ENCODE results near the gene CKAP2.
A peak's percentile ranks its signal among the peaks of the same experiment; 100 is the strongest.
"Not testable (repeated sequence)": the region's sequence is repeated elsewhere in the genome, so short reads cannot be mapped to it uniquely, and the experiment has no call there.

Gene CKAP2

GRCh38 chr13:52452470-52452869, 2.8 kb upstream of the CKAP2 start:
- no peak for DNase-seq (ENCODE audit: low read depth)
- no peak overlapping the region for H3K4me3 ChIP-seq (ENCODE audit: low read depth, low read length)
- no peak for TF ChIP-seq CTCF (IDR thresholded peaks at IDR 0.05; ENCODE audit: low read depth, low read length, missing control alignments)

GRCh38 chr13:52454459-52454819, 839 bp upstream of the CKAP2 start:
- peak; percentile 78 for DNase-seq (ENCODE audit: low read depth)
- H3K4me3 ChIP-seq (ENCODE audit: low read depth, low read length) = peak overlapping the region; percentile 69
- no peak for TF ChIP-seq CTCF (IDR thresholded peaks at IDR 0.05; ENCODE audit: low read depth, low read length, missing control alignments)

- DNase-seq (ENCODE audit: low read depth) = no peak
- TF ChIP-seq CTCF (IDR thresholded peaks at IDR 0.05; ENCODE audit: low read depth, low read length, missing control alignments) = no peak
- H3K4me3 ChIP-seq (ENCODE audit: low read depth, low read length) = peak overlapping the region; percentile 69
Observed at GRCh38 chr13:52455677-52456041, 381 bp downstream of the CKAP2 start.

GRCh38 chr13:52459668-52460067, 4.4 kb downstream of the CKAP2 start:
- no peak overlapping the region for H3K4me3 ChIP-seq (ENCODE audit: low read depth, low read length)
- TF ChIP-seq CTCF (IDR thresholded peaks at IDR 0.05; ENCODE audit: low read depth, low read length, missing control alignments) = no peak
- no peak for DNase-seq (ENCODE audit: low read depth)

- no peak for TF ChIP-seq CTCF (IDR thresholded peaks at IDR 0.05; ENCODE audit: low read depth, low read length, missing control alignments)
- DNase-seq (ENCODE audit: low read depth) = no peak
- no peak overlapping the region for H3K4me3 ChIP-seq (ENCODE audit: low read depth, low read length)
Observed at GRCh38 chr13:52461265-52461664, 6.0 kb downstream of the CKAP2 start.

GRCh38 chr13:52463526-52463925, 8.2 kb downstream of the CKAP2 start:
- H3K4me3 ChIP-seq (ENCODE audit: low read depth, low read length) = no peak overlapping the region
- TF ChIP-seq CTCF (IDR thresholded peaks at IDR 0.05; ENCODE audit: low read depth, low read length, missing control alignments) = no peak
- DNase-seq (ENCODE audit: low read depth) = no peak

GRCh38 chr13:52468487-52468886, 13.2 kb downstream of the CKAP2 start:
- H3K4me3 ChIP-seq (ENCODE audit: low read depth, low read length); DNase-seq (ENCODE audit: low read depth): not testable (repeated sequence)

GRCh38 chr13:52480677-52481428, 25.6 kb downstream of the CKAP2 start:
- not testable (repeated sequence) for H3K4me3 ChIP-seq (ENCODE audit: low read depth, low read length); DNase-seq (ENCODE audit: low read depth)

GRCh38 chr13:52487078-52487477, 31.8 kb downstream of the CKAP2 start:
- H3K4me3 ChIP-seq (ENCODE audit: low read depth, low read length); DNase-seq (ENCODE audit: low read depth): not testable (repeated sequence)

GRCh38 chr13:52488763-52489162, 33.5 kb downstream of the CKAP2 start:
- not testable (repeated sequence) for H3K4me3 ChIP-seq (ENCODE audit: low read depth, low read length); DNase-seq (ENCODE audit: low read depth)

GRCh38 chr13:52491015-52491414, 35.7 kb downstream of the CKAP2 start:
- not testable (repeated sequence) for DNase-seq (ENCODE audit: low read depth); H3K4me3 ChIP-seq (ENCODE audit: low read depth, low read length)

GRCh38 chr13:52494241-52494640, 39.0 kb downstream of the CKAP2 start:
- DNase-seq (ENCODE audit: low read depth); H3K4me3 ChIP-seq (ENCODE audit: low read depth, low read length): not testable (repeated sequence)

Measured in GM12864 (cell line).